A673 (cell line): ENCODE data around the gene DNAJB6. TPM values are rescaled to one million over a fixed set of nuclear protein-coding genes. Genes with fewer than 3 reads are reported as not detected.

Experiments
- BruUV-seq: library from RNA; stranded (reverse); fragments of 400-500 nt; replicated peaks from 2 replicates; lab custom pipeline; 2021; lab: Mats Ljungman, UMichigan
- CTCF ChIA-PET: fragments of 300-600 bp; sonication (Branson Sonifier 250); formaldehyde crosslinking; loops from one replicate; lab custom pipeline; 2022; ENCODE audit warnings: antibody characterized with exemption; lab: Charles Lee
- POLR2A ChIA-PET: fragments of 300-600 bp; sonication (Branson Sonifier 250); formaldehyde crosslinking; loops from one replicate; lab custom pipeline; 2022; ENCODE audit warnings: antibody characterized with exemption; ENCODE audit not compliant: low non-redundant PET; lab: Charles Lee
- DNase-seq: peaks from one replicate; pipeline ENCODE4 v3.0.0-alpha.2; 2015; ENCODE audit warnings: low spot score
- H3K27ac ChIP-seq: fragments of 200-600 bp; sonication (generic); 2 replicates; pipeline ENCODE4 v1.5.1; 2016; ENCODE audit warnings: mixed run types, low read depth, mild to moderate bottlenecking, mixed read lengths, antibody characterized with exemption, low read length; ENCODE audit not compliant: poor library complexity, severe bottlenecking
- H3K27me3 ChIP-seq: fragments of 200-600 bp; sonication (generic); replicated peaks from 2 replicates; pipeline ENCODE4 v1.6.1; 2017; ENCODE audit warnings: mixed run types, low read depth, mild to moderate bottlenecking, mixed read lengths, antibody characterized with exemption, low read length; ENCODE audit not compliant: insufficient read depth, poor library complexity
- H3K36me3 ChIP-seq: fragments of 200-600 bp; sonication (generic); 2 replicates; pipeline ENCODE4 v1.6.1; 2016; ENCODE audit warnings: mixed run types, mild to moderate bottlenecking, mixed read lengths, antibody characterized with exemption, low read length; ENCODE audit not compliant: insufficient read depth, poor library complexity, severe bottlenecking
- H3K4me1 ChIP-seq: fragments of 200-600 bp; sonication (generic); 2 replicates; pipeline ENCODE4 v1.6.1; 2017; ENCODE audit warnings: mixed run types, mild to moderate bottlenecking, mixed read lengths, antibody characterized with exemption, low read length; ENCODE audit not compliant: insufficient read depth, poor library complexity, severe bottlenecking
- H3K4me3 ChIP-seq: fragments of 200-600 bp; sonication (generic); 2 replicates; pipeline ENCODE4 v1.5.1; 2016; ENCODE audit warnings: low read depth, mixed run types, mild to moderate bottlenecking, mixed read lengths, low read length; ENCODE audit not compliant: poor library complexity, severe bottlenecking
- H3K9me3 ChIP-seq: fragments of 200-600 bp; sonication (generic); 2 replicates; pipeline ENCODE4 v1.6.1; 2016; ENCODE audit warnings: mixed run types, low read depth, mild to moderate bottlenecking, mixed read lengths, antibody characterized with exemption, low read length; ENCODE audit not compliant: poor library complexity, severe bottlenecking
- EZH2 ChIP-seq: fragments of 200-600 bp; sonication (generic); IDR thresholded peaks from 2 replicates; pipeline ENCODE4 v1.6.1; 2017; ENCODE audit warnings: borderline replicate concordance, low read depth, mild to moderate bottlenecking, mixed read lengths, antibody characterized with exemption, low read length; ENCODE audit not compliant: poor library complexity, severe bottlenecking
- intact Hi-C: fragments of 100-400 bp; cut with micrococcal nuclease; formaldehyde crosslinking; loops from one replicate; pipeline ENCODE4 v1.10.0; 2022; ENCODE audit not compliant: unreplicated experiment
- total RNA-seq: library from RNA; stranded (reverse); gene quantifications from 2 replicates; pipeline ENCODE4 v1.2.3, GENCODE V29; 2021
- TF ChIP-seq, protein P1 (sequence below): fragments of 300-800, 200-600 bp; sonication (generic); conservative IDR thresholded peaks from 2 replicates; pipeline ENCODE4 v1.5.1; 2017; ENCODE audit warnings: low read depth, mild to moderate bottlenecking, antibody characterized with exemption, low read length, moderate library complexity, mixed read lengths

DNAJB6 gene
- total RNA-seq, 1 experiment from 2014 or later, result 146 TPM

DNA sequence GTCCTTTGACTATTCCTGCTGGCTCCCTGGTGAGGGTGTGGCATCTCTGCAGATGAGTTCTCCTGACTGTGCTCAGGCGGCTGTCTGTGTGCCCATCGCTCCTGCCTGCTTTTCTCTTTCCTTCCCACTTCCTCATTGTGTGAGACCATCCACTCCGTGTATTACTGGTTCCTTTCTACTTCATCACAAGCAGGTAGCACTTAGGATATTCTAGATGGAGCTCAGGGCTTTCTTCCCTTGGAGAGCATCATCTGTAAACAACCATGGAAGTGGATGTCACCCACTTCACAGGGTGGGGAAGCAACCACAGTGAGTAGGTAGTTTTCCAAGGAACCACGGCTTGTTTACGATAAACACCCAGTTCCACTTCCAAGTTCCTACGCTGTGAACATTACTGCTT lies 15.7 kb downstream of the DNAJB6 start:
- H3K4me1 ChIP-seq, result peaks cover 21% of the 10 kb centered on the region
- H3K4me3 ChIP-seq, result no peak overlapping the region
- no peaks in the 10 kb centered on the region for H3K36me3 ChIP-seq
- intact Hi-C loops, result no loop called here
- CTCF ChIA-PET, result no interaction called here
- H3K27ac ChIP-seq, result no peak overlapping the region
- TF ChIP-seq, protein P1, sequence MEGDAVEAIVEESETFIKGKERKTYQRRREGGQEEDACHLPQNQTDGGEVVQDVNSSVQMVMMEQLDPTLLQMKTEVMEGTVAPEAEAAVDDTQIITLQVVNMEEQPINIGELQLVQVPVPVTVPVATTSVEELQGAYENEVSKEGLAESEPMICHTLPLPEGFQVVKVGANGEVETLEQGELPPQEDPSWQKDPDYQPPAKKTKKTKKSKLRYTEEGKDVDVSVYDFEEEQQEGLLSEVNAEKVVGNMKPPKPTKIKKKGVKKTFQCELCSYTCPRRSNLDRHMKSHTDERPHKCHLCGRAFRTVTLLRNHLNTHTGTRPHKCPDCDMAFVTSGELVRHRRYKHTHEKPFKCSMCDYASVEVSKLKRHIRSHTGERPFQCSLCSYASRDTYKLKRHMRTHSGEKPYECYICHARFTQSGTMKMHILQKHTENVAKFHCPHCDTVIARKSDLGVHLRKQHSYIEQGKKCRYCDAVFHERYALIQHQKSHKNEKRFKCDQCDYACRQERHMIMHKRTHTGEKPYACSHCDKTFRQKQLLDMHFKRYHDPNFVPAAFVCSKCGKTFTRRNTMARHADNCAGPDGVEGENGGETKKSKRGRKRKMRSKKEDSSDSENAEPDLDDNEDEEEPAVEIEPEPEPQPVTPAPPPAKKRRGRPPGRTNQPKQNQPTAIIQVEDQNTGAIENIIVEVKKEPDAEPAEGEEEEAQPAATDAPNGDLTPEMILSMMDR, result no peak
- no peak for TF ChIP-seq EZH2
- H3K9me3 ChIP-seq, result no peaks in the 10 kb centered on the region
- H3K27me3 ChIP-seq, result no peaks in the 10 kb centered on the region
- POLR2A ChIA-PET, result no interaction called here
- DNase-seq, result no peak
- BruUV-seq, result no TSS peak

DNA sequence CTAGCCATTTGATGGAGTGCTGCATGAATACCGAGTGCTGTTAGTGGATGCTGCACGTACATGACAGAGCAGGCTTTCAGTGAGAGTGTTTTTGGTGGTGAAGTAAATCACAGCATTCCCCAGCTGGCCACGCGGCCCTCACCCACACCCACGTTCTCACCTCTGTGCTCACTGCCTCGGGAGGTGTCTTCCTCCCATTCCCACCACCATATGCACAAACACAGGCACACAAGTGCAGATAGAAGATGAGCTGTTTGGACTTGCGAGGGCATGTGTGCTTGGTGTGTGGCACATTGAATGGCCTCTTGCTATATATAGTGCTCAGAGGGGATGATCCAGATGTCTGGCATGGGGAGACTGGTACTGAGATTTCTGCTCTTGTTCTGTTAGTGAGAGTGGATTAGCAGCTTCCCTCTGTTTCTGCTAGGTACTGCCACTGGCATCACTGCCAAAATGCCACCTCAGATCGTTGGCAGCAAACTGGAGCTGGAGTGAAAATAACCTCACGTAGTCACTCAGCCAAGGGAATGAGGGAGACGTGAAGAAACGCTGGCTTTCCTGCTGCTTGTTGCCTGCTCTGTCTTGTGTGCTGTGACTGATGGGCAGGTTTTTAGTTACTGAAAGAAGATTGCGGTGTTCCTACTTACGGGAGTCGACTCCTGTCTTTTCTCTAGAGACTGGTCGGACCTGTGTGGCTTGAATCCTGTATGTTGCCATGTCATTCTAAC lies 19.1 kb downstream of the DNAJB6 start:
- Histone ChIP-seq H3K9me3 (no peaks in the 10 kb centered on the region), H3K27me3 (no peaks in the 10 kb centered on the region), H3K4me1 (peaks cover 37% of the 10 kb centered on the region), H3K36me3 (peaks cover 21% of the 10 kb centered on the region), H3K4me3 (no peak overlapping the region), H3K27ac (peak overlapping the region; percentile 64)
- POLR2A ChIA-PET, result no interaction called here
- no TSS peak for BruUV-seq
- DNase-seq, result peak; percentile 40
- intact Hi-C loops, result no loop called here
- TF ChIP-seq EZH2, result no peak
- TF ChIP-seq, protein P1, result no peak
- CTCF ChIA-PET, result interaction anchor here (0.5 kb wide), 1 partner anchor 17 kb away, joined by 8 read pairs; no protein-coding TSS in a partner anchor

DNA sequence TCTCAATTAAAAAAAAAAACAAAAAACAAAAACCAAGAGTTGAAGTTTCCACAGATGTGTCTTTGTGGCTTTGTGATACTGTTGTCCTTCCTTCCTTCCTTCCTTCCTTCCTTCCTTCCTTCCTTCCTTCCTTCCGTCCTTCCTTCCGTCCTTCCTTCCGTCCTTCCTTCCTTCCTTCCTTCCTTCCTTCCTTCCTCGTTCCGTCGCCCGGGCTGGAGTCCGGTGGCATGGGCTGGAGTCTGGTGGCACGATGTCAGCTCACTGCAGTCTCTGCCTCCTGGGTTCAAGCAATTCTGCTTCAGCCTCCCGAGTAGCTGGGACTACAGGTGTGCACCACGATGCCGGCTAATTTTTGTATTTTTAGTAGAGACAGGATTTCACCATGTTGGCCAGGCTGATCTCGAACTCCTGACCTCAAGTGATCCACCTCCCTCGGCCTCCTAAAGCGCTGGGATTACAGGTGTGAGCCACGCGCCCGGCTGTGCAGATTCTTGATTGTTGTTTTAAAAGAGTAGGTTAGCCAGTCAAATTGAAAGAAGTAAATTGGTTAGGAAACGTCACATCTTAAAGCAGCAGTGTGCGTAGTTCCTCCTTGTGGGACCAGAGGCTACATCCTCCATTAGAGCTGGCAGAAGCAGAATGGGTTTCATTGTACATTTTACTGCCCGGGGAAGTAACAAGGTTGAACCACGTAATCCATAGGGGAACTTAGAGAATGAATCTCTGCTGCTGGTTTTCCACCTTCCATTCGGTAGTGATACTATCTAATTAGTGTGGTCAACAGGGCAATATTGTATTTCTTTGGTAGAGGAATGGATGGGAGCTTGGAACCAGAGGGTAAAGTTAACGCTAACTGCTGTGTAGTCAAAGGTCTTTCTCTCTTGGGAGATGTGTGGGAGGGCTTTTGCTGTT lies 20.6 kb downstream of the DNAJB6 start:
- Histone ChIP-seq H3K27me3 (no peaks in the 10 kb centered on the region), H3K4me1 (peaks cover 37% of the 10 kb centered on the region), H3K27ac (peak overlapping the region; percentile 76), H3K36me3 (peaks cover 29% of the 10 kb centered on the region), H3K9me3 (no peaks in the 10 kb centered on the region), H3K4me3 (no peak overlapping the region)
- intact Hi-C loops, result no loop called here
- ChIA-PET POLR2A (no interaction called here), CTCF (interaction anchor here (1.0 kb wide), 1 partner anchor 34 kb away, joined by 3 read pairs; no protein-coding TSS in a partner anchor)
- no TSS peak for BruUV-seq
- DNase-seq, result no peak
- TF ChIP-seq EZH2, result no peak
- TF ChIP-seq, protein P1, result no peak
